Esophagus squamous epithelium (tissue), 4 donors: ENCODE data around the gene NAGS.

Experiments used
- POLR2A ChIP-seq, 4 donors: fragments of 450-650 bp; IDR thresholded peaks; one replicate each; pipeline ENCODE4 v1.6.1; 2017; ENCODE audit warnings: antibody characterized with exemption in 4 of 4, mild to moderate bottlenecking in 4 of 4, moderate library complexity in 3 of 4
- TF ChIP-seq, protein P1 (sequence below), 6 experiments: fragments of 450-650 bp in 4 of 6; fragments of 200-600 bp in 2 of 6; sonication (generic) in 2 of 6; IDR thresholded peaks; one replicate each; pipeline ENCODE4 v1.5.1; 2016 to 2019; ENCODE audit warnings: antibody characterized with exemption in 6 of 6, mild to moderate bottlenecking in 4 of 6, moderate library complexity in 4 of 6

- TF ChIP-seq, protein P1, sequence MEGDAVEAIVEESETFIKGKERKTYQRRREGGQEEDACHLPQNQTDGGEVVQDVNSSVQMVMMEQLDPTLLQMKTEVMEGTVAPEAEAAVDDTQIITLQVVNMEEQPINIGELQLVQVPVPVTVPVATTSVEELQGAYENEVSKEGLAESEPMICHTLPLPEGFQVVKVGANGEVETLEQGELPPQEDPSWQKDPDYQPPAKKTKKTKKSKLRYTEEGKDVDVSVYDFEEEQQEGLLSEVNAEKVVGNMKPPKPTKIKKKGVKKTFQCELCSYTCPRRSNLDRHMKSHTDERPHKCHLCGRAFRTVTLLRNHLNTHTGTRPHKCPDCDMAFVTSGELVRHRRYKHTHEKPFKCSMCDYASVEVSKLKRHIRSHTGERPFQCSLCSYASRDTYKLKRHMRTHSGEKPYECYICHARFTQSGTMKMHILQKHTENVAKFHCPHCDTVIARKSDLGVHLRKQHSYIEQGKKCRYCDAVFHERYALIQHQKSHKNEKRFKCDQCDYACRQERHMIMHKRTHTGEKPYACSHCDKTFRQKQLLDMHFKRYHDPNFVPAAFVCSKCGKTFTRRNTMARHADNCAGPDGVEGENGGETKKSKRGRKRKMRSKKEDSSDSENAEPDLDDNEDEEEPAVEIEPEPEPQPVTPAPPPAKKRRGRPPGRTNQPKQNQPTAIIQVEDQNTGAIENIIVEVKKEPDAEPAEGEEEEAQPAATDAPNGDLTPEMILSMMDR (IDR thresholded peaks at IDR 0.05) = no peak
- no peak for TF ChIP-seq POLR2A (IDR thresholded peaks at IDR 0.05)
Observed at GRCh38 chr17:44002141-44002848, 2.1 kb upstream of the NAGS start.
